C4-2B (cell line): ENCODE results near the gene CCL1.

Experiments used
- CTCF ChIP-seq: fragments of 450-650 bp; conservative IDR thresholded peaks from 2 replicates; pipeline ENCODE4 v1.5.1; 2017; ENCODE audit warnings: mild to moderate bottlenecking
- ZFX ChIP-seq: fragments of 450-650 bp; IDR thresholded peaks from 2 replicates; pipeline ENCODE4 v1.6.1; 2017

- no peak for TF ChIP-seq CTCF
- no peak for TF ChIP-seq ZFX
Observed at GRCh38 chr17:34384822-34385605, 22.0 kb upstream of the CCL1 start.
